ENCODE data around the gene ERG. TPM values are rescaled to one million over a fixed set of nuclear protein-coding genes. Genes with fewer than 3 reads are reported as not detected.

Gene ERG
- total RNA-seq, 1 experiment from 2014 or later: 0.11 TPM

DNA sequence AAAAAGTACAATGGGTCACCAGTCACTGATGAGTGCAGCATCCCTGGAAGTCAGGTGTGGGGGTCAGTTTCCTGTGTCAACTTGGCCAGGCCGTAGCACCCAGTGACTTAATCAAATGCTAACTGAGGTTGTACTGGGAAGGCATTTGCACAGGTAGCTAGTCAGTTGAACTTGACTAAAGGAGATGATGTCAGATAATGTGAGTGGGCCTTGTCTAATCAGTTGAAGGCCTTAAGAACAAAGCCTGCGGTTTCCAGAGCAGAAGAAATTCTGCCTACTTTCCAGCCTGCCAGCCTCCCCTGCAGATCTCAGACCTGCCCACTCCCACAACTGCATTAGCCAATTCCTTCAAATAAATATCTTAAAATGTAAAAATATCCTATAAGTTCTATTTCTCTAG lies 57.1 kb downstream of the ERG start:
- DNase-seq: no peak
- Mint-ChIP-seq H3K27me3 (ENCODE audit: low read depth) (peaks cover 40% of the 10 kb centered on the region), H3K27ac (no peak overlapping the region), H3K4me1 (peaks cover 3% of the 10 kb centered on the region in 2 experiments; a peak in 2 of 4 replicates), H3K4me3 (no peak overlapping the region), H3K36me3 (ENCODE audit: insufficient read depth in 1 of 3, low read depth in 3 of 3) (no peaks in the 10 kb centered on the region), H3K9me3 (no peaks in the 10 kb centered on the region; a peak in 2 of 5 replicates)
- Histone ChIP-seq H4K5ac (ENCODE audit: insufficient read length, low read depth, low read length) (no peak overlapping the region), H2AK5ac (ENCODE audit: insufficient read length, low read length) (no peak overlapping the region), H2BK15ac (ENCODE audit: low read depth, low read length) (no peak overlapping the region), H3K9me3 (ENCODE audit: control insufficient read depth, low read depth, low read length) (no peaks in the 10 kb centered on the region), H3K18ac (ENCODE audit: insufficient read length, low read depth, low read length) (no peak overlapping the region), H3K27me3 (ENCODE audit: insufficient read depth, low read length) (peaks cover 3% of the 10 kb centered on the region; the same call in 1 of the 2 replicates), H2BK20ac (ENCODE audit: low read depth, low read length, poor library complexity, severe bottlenecking) (no peak overlapping the region), H3T11ph (ENCODE audit: low read length) (no peak overlapping the region), H4K20me1 (ENCODE audit: control insufficient read depth, insufficient read depth, insufficient read length) (no peaks in the 10 kb centered on the region), H3K56ac (ENCODE audit: insufficient read length, low read depth, low read length) (no peak overlapping the region), H3K4me2 (ENCODE audit: insufficient read depth, insufficient read length, low read length) (no peak overlapping the region), H3K4me1 (ENCODE audit: insufficient read depth, low read length) (no peaks in the 10 kb centered on the region), H2AFZ (ENCODE audit: low read length) (no peak overlapping the region), H3K79me1 (ENCODE audit: insufficient read depth, low read depth, low read length, poor library complexity, severe bottlenecking) (no peaks in the 10 kb centered on the region), H2BK12ac (ENCODE audit: insufficient read length, low read depth, low read length) (no peak overlapping the region), H3K9ac (ENCODE audit: extremely low read depth, insufficient read length, low read length) (no peak overlapping the region), H3K27ac (ENCODE audit: insufficient read length, low read depth, low read length) (no peak overlapping the region), H4K91ac (ENCODE audit: insufficient read length, low read depth, low read length) (no peak overlapping the region), H4K8ac (replicated peaks; ENCODE audit: insufficient read length, low read depth, low read length) (no peak overlapping the region), H3K14ac (ENCODE audit: insufficient read depth, low read length) (no peak overlapping the region), H3K23me2 (ENCODE audit: insufficient read length, low read depth, low read length, poor library complexity, severe bottlenecking) (no peaks in the 10 kb centered on the region), H3K23ac (ENCODE audit: insufficient read length, low read depth, low read length) (no peak overlapping the region), H3K4ac (ENCODE audit: low read depth, low read length) (no peak overlapping the region), H2BK5ac (ENCODE audit: insufficient read length, low read length) (no peak overlapping the region), H2BK120ac (ENCODE audit: low read depth, low read length, poor library complexity, severe bottlenecking) (no peak overlapping the region), H3K79me2 (ENCODE audit: insufficient read depth, low read length) (no peaks in the 10 kb centered on the region)
- TF ChIP-seq, protein P1, sequence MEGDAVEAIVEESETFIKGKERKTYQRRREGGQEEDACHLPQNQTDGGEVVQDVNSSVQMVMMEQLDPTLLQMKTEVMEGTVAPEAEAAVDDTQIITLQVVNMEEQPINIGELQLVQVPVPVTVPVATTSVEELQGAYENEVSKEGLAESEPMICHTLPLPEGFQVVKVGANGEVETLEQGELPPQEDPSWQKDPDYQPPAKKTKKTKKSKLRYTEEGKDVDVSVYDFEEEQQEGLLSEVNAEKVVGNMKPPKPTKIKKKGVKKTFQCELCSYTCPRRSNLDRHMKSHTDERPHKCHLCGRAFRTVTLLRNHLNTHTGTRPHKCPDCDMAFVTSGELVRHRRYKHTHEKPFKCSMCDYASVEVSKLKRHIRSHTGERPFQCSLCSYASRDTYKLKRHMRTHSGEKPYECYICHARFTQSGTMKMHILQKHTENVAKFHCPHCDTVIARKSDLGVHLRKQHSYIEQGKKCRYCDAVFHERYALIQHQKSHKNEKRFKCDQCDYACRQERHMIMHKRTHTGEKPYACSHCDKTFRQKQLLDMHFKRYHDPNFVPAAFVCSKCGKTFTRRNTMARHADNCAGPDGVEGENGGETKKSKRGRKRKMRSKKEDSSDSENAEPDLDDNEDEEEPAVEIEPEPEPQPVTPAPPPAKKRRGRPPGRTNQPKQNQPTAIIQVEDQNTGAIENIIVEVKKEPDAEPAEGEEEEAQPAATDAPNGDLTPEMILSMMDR (conservative IDR thresholded peaks at IDR 0.05): no peak
- WGBS (ENCODE audit: extremely low coverage, insufficient read length, low lambda C conversion rate): no CpG with 5 or more reads among the region's 2 CpGs

Data from H9 (cell line).